ENCODE results near the gene XPNPEP1. TPM values are rescaled to one million over a fixed set of nuclear protein-coding genes. Genes with fewer than 3 reads are reported as not detected.

XPNPEP1 gene
- total and polyA plus RNA-seq, 2 of the 4 experiments (the other 2 are of a cell fraction): 164 to 311 TPM

DNA sequence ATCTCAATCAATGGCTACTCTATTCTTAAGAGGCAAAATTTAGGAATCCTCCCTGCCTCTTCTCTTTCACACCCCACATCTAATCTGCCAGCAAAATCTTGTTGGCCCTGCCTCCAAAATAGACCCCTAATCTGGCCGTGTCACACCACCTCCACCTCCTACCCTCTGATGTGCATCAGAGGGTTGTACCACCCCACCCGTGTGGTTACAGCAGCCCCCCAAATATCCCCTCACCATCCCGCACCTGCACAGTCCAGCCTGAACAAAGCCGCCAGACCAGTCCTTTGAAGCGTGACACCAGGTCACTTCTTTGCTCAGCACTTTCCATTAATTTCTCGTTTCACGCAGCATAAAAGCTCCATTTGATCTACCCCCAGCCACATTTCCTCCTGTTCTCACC, 776 bp upstream of the XPNPEP1 start:
- Histone ChIP-seq H2BK120ac (ENCODE audit: low read depth, low read length) (no peak overlapping the region), H2BK15ac (ENCODE audit: low read depth, low read length) (peak overlapping the region; percentile 48; the same call in 1 of the 3 replicates), H2AFZ (replicated peaks; ENCODE audit: low read length, poor library complexity) (peak overlapping the region; percentile 88), H3K14ac (replicated peaks; ENCODE audit: low read depth, low read length) (peak overlapping the region; percentile 66), H3K27me3 (ENCODE audit: control insufficient read depth, insufficient read depth, low read length) (no peaks in the 10 kb centered on the region), H4K5ac (ENCODE audit: low read depth, low read length) (peak overlapping the region; percentile 97), H3K79me1 (ENCODE audit: low read depth in 1 of 2, low read length in 2 of 2) (peaks cover 22 to 41% of the 10 kb centered on the region in 2 experiments), H3K4me2 (ENCODE audit: low read depth, low read length) (no peak overlapping the region; the same call in 1 of the 2 replicates), H4K8ac (ENCODE audit: low read depth in 2 of 2, low read length in 2 of 2) (peak overlapping the region; percentile 86 to 100), H2BK20ac (ENCODE audit: low read depth, low read length) (peak overlapping the region; percentile 1; the same call in 1 of the 2 replicates), H3K27ac (ENCODE audit: insufficient read depth, low read length) (no peak overlapping the region), H3K23ac (ENCODE audit: low read depth, low read length) (peak overlapping the region; percentile 25; the same call in 1 of the 2 replicates), H2AK9ac (replicated peaks; ENCODE audit: low read depth, low read length, poor library complexity) (peak overlapping the region; percentile 84), H3K56ac (ENCODE audit: extremely low read depth, insufficient read depth, low read length) (no peak overlapping the region), H4K91ac (ENCODE audit: insufficient read depth, low read depth, low read length) (peak overlapping the region; percentile 65), H3K9me3 (ENCODE audit: control insufficient read depth, insufficient read depth, low read length) (no peaks in the 10 kb centered on the region), H2BK5ac (ENCODE audit: low read depth, low read length, poor library complexity, severe bottlenecking) (no peak overlapping the region), H4K20me1 (ENCODE audit: insufficient read depth, low read length) (0 out of 2 replicates have a peak, but pooled peaks cover 3% of the 10 kb centered on the region), H3K18ac (ENCODE audit: low read depth, low read length) (no peak overlapping the region), H3K4ac (ENCODE audit: low read depth, low read length) (peak overlapping the region; percentile 85), H3K4me1 (ENCODE audit: control insufficient read depth, insufficient read depth, low read length) (peaks cover 10% of the 10 kb centered on the region), H3K9ac (ENCODE audit: low read depth, low read length) (no peak overlapping the region), H3K9me1 (ENCODE audit: insufficient read depth, low read length) (peaks cover 10% of the 10 kb centered on the region), H3K4me3 (ENCODE audit: insufficient read depth, low read depth, low read length) (no peak overlapping the region), H2AK5ac (ENCODE audit: low read depth, low read length) (peak overlapping the region; percentile 75; the same call in 1 of the 2 replicates), H3K36me3 (ENCODE audit: control insufficient read depth, insufficient read depth, low read length) (peaks cover 1% of the 10 kb centered on the region; the same call in 1 of the 2 replicates)
- intact Hi-C loops (cut with micrococcal nuclease): no loop called here
- no peak for DNase-seq
- dilution Hi-C loops (cut with HindIII; ENCODE audit: low sequenced_read_pairs, unreplicated experiment): no loop called here
- ATAC-seq (ENCODE audit: low read depth): no peak
- TF ChIP-seq RCOR1 (IDR thresholded peaks at IDR 0.05; ENCODE audit: insufficient replicate concordance, low read length) (no peak), BHLHE40 (IDR thresholded peaks at IDR 0.05; ENCODE audit: low read depth, low read length) (no peak), MAFK (IDR thresholded peaks at IDR 0.05; ENCODE audit: low read depth, low read length) (no peak), RFX5 (IDR thresholded peaks at IDR 0.05; ENCODE audit: low read depth, low read length) (no peak), RAD21 (IDR thresholded peaks at IDR 0.05; ENCODE audit: low read length) (no peak), SMC3 (IDR thresholded peaks at IDR 0.05; ENCODE audit: low read depth, low read length) (no peak), POLR2A (IDR thresholded peaks at IDR 0.05; ENCODE audit: low read depth, low read length) (no peak), CHD1 (IDR thresholded peaks at IDR 0.05; ENCODE audit: low read depth, low read length) (no peak), NFE2L2 (IDR thresholded peaks at IDR 0.05; ENCODE audit: low read depth, low read length) (no peak), MXI1 (IDR thresholded peaks at IDR 0.05; ENCODE audit: borderline replicate concordance, low read depth, low read length) (no peak), FOS (IDR thresholded peaks at IDR 0.05; ENCODE audit: low read depth, low read length) (no peak), CEBPB (IDR thresholded peaks at IDR 0.05; ENCODE audit: low read depth, low read length) (no peak), MAZ (IDR thresholded peaks at IDR 0.05; ENCODE audit: borderline replicate concordance, low read depth, low read length) (no peak)
- TF ChIP-seq, protein P1, sequence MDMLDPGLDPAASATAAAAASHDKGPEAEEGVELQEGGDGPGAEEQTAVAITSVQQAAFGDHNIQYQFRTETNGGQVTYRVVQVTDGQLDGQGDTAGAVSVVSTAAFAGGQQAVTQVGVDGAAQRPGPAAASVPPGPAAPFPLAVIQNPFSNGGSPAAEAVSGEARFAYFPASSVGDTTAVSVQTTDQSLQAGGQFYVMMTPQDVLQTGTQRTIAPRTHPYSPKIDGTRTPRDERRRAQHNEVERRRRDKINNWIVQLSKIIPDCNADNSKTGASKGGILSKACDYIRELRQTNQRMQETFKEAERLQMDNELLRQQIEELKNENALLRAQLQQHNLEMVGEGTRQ (IDR thresholded peaks at IDR 0.05; ENCODE audit: low read depth, low read length): no peak
- TF ChIP-seq, protein P2, sequence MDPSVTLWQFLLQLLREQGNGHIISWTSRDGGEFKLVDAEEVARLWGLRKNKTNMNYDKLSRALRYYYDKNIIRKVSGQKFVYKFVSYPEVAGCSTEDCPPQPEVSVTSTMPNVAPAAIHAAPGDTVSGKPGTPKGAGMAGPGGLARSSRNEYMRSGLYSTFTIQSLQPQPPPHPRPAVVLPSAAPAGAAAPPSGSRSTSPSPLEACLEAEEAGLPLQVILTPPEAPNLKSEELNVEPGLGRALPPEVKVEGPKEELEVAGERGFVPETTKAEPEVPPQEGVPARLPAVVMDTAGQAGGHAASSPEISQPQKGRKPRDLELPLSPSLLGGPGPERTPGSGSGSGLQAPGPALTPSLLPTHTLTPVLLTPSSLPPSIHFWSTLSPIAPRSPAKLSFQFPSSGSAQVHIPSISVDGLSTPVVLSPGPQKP (IDR thresholded peaks at IDR 0.05; ENCODE audit: borderline replicate concordance, low read depth, low read length): no peak
- TF ChIP-seq, protein P3, sequence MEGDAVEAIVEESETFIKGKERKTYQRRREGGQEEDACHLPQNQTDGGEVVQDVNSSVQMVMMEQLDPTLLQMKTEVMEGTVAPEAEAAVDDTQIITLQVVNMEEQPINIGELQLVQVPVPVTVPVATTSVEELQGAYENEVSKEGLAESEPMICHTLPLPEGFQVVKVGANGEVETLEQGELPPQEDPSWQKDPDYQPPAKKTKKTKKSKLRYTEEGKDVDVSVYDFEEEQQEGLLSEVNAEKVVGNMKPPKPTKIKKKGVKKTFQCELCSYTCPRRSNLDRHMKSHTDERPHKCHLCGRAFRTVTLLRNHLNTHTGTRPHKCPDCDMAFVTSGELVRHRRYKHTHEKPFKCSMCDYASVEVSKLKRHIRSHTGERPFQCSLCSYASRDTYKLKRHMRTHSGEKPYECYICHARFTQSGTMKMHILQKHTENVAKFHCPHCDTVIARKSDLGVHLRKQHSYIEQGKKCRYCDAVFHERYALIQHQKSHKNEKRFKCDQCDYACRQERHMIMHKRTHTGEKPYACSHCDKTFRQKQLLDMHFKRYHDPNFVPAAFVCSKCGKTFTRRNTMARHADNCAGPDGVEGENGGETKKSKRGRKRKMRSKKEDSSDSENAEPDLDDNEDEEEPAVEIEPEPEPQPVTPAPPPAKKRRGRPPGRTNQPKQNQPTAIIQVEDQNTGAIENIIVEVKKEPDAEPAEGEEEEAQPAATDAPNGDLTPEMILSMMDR (conservative IDR thresholded peaks at IDR 0.05; ENCODE audit: low read depth, low read length): no peak
- POLR2A ChIA-PET (ENCODE audit: unreplicated experiment): no interaction called here
- WGBS, 2 experiments (ENCODE audit: extremely low coverage in 2 of 2, insufficient read length in 1 of 2): 98% methylated on average over 6 of the region's 7 CpGs; no CpG with 5 or more reads in 1 of the 2 experiments
- CTCF ChIA-PET: no interaction called here
- BruUV-seq (replicated peaks): no TSS peak
- in situ Hi-C loops (cut with MboI; ENCODE audit: low sequenced_read_pairs): loop anchor here (25.0 kb wide), 1 partner anchor 638 kb away; the partner anchor contains the start of gene SMC3

All from IMR-90 (cell line).